GM23338 (cell line): ENCODE results near the gene CZIB.

ENCODE experiments used
- CTCF ChIP-seq, 2 experiments: fragments of 200-600 bp in 1 of 2; sonication (generic) in 1 of 2; conservative IDR thresholded peaks; 2 replicates each; pipeline versions ENCODE4 v1.5.1 to v1.6.1; 2016 to 2017; ENCODE audit warnings: antibody characterized with exemption in 2 of 2, low read depth in 2 of 2, mild to moderate bottlenecking in 2 of 2, moderate library complexity in 1 of 2
- EZH2phosphoT487 ChIP-seq: fragments of 200-600 bp; sonication (generic); IDR thresholded peaks from one replicate; pipeline ENCODE4 v1.8.1; 2018; ENCODE audit warnings: antibody characterized with exemption; ENCODE audit not compliant: unreplicated experiment
- POLR2AphosphoS5 ChIP-seq: IDR thresholded peaks from 2 replicates; pipeline ENCODE4 v1.6.1; 2016; ENCODE audit warnings: antibody characterized with exemption, low read depth

GRCh38 chr1:53238197-53239155 is 18.0 kb upstream of the CZIB start, which contains the start of gene MAGOH:
- TF ChIP-seq CTCF (conservative IDR thresholded peaks at IDR 0.05; ENCODE audit: low read depth in 2 of 2) (no peak), POLR2AphosphoS5 (peak; percentile 71), EZH2phosphoT487 (no peak)
